Measurements from ENCODE around the gene AMTN.
"Not testable (repeated sequence)": the region's sequence is repeated elsewhere in the genome, so short reads cannot be mapped to it uniquely, and the experiment has no call there.

Gene AMTN

GRCh38 chr4:70518269-70518668 is at the start of gene AMTN:
Gene AMTN (plus strand): TSS chr4:70518569. CDS start chr4:70518778, 209 bp downstream.
- no peak for DNase-seq

- no peak for DNase-seq
Observed at GRCh38 chr4:70471897-70472296, 46.5 kb upstream of the AMTN start, which contains the start of gene MUC7. Gene MUC7 (plus strand): TSS chr4:70472197. CDS start chr4:70474022, 1,825 bp downstream.

- DNase-seq, result no peak
Observed at GRCh38 chr4:70473679-70474078, 44.7 kb upstream of the AMTN start.

- DNase-seq, result no peak
Observed at GRCh38 chr4:70488748-70489147, 29.6 kb upstream of the AMTN start.

- DNase-seq, result no peak
Observed at GRCh38 chr4:70496231-70496630, 22.1 kb upstream of the AMTN start.

- DNase-seq, result not testable (repeated sequence)
Observed at GRCh38 chr4:70501838-70502237, 16.5 kb upstream of the AMTN start.

- DNase-seq, result no peak
Observed at GRCh38 chr4:70504733-70505132, 13.6 kb upstream of the AMTN start.

GRCh38 chr4:70505151-70505748 is 13.1 kb upstream of the AMTN start:
- DNase-seq, result no peak

- DNase-seq, result no peak
Observed at GRCh38 chr4:70508801-70509200, 9.6 kb upstream of the AMTN start.

GRCh38 chr4:70511365-70511764 is 7.0 kb upstream of the AMTN start:
- DNase-seq, result no peak

GRCh38 chr4:70515367-70516250 is 2.8 kb upstream of the AMTN start:
- DNase-seq, result no peak

- no peak for DNase-seq
Observed at GRCh38 chr4:70518716-70519115, 347 bp downstream of the AMTN start.

- DNase-seq, result no peak
Observed at GRCh38 chr4:70522626-70523025, 4.3 kb downstream of the AMTN start.

- no peak for DNase-seq
Observed at GRCh38 chr4:70530997-70531396, 12.6 kb downstream of the AMTN start.

- DNase-seq, result no peak
Observed at GRCh38 chr4:70531981-70532380, 13.6 kb downstream of the AMTN start.

GRCh38 chr4:70533211-70533610 is 14.8 kb downstream of the AMTN start:
- DNase-seq, result no peak

- DNase-seq, result no peak
Observed at GRCh38 chr4:70533791-70534190, 15.4 kb downstream of the AMTN start.

- DNase-seq, result not testable (repeated sequence)
Observed at GRCh38 chr4:70534886-70535285, 16.5 kb downstream of the AMTN start.

GRCh38 chr4:70538869-70539268 is 20.5 kb downstream of the AMTN start:
- no peak for DNase-seq

GRCh38 chr4:70544279-70544868 is 26.0 kb downstream of the AMTN start:
- no peak for DNase-seq

- DNase-seq, result no peak
Observed at GRCh38 chr4:70556856-70557255, 38.5 kb downstream of the AMTN start.

- DNase-seq, result no peak
Observed at GRCh38 chr4:70559211-70559830, 41.0 kb downstream of the AMTN start.

- DNase-seq, result no peak
Observed at GRCh38 chr4:70559924-70560323, 41.6 kb downstream of the AMTN start.
